ENCODE measurements around the gene TBC1D13.

TBC1D13 gene

GRCh38 chr9:128750926-128751595 is 36.0 kb upstream of the TBC1D13 start:
- TF ChIP-seq SIN3A (IDR thresholded peaks at IDR 0.05; ENCODE audit: borderline replicate concordance, insufficient read depth, low read length): no peak
- TF ChIP-seq TAF1 (IDR thresholded peaks at IDR 0.05; ENCODE audit: borderline replicate concordance, insufficient read depth, low read length): no peak
- no peak for TF ChIP-seq POLR2AphosphoS5 (IDR thresholded peaks at IDR 0.05; ENCODE audit: low read depth, low read length)
- no peak for TF ChIP-seq REST (IDR thresholded peaks at IDR 0.05; ENCODE audit: insufficient read depth in 1 of 2, low read depth in 2 of 2, low read length in 2 of 2)
- no peak for TF ChIP-seq FOXP2 (optimal IDR thresholded peaks at IDR 0.05; ENCODE audit: borderline replicate concordance, extremely low read depth, extremely low read length, insufficient read depth)

- no peak for TF ChIP-seq REST (IDR thresholded peaks at IDR 0.05; ENCODE audit: insufficient read depth in 1 of 2, low read depth in 2 of 2, low read length in 2 of 2)
- TF ChIP-seq POLR2AphosphoS5 (IDR thresholded peaks at IDR 0.05; ENCODE audit: low read depth, low read length): no peak
- no peak for TF ChIP-seq FOXP2 (optimal IDR thresholded peaks at IDR 0.05; ENCODE audit: borderline replicate concordance, extremely low read depth, extremely low read length, insufficient read depth)
- TF ChIP-seq SIN3A (IDR thresholded peaks at IDR 0.05; ENCODE audit: borderline replicate concordance, insufficient read depth, low read length): no peak
- no peak for TF ChIP-seq TAF1 (IDR thresholded peaks at IDR 0.05; ENCODE audit: borderline replicate concordance, insufficient read depth, low read length)
Observed at GRCh38 chr9:128753627-128754026, 33.4 kb upstream of the TBC1D13 start.

- TF ChIP-seq SIN3A (IDR thresholded peaks at IDR 0.05; ENCODE audit: borderline replicate concordance, insufficient read depth, low read length) (no peak), TAF1 (IDR thresholded peaks at IDR 0.05; ENCODE audit: borderline replicate concordance, insufficient read depth, low read length) (no peak), FOXP2 (optimal IDR thresholded peaks at IDR 0.05; ENCODE audit: borderline replicate concordance, extremely low read depth, extremely low read length, insufficient read depth) (no peak), REST (IDR thresholded peaks at IDR 0.05; ENCODE audit: insufficient read depth in 1 of 2, low read depth in 2 of 2, low read length in 2 of 2) (no peak), POLR2AphosphoS5 (IDR thresholded peaks at IDR 0.05; ENCODE audit: low read depth, low read length) (no peak)
Observed at GRCh38 chr9:128757602-128758001, 29.5 kb upstream of the TBC1D13 start.

- TF ChIP-seq REST (IDR thresholded peaks at IDR 0.05; ENCODE audit: insufficient read depth in 1 of 2, low read depth in 2 of 2, low read length in 2 of 2) (no peak), TAF1 (IDR thresholded peaks at IDR 0.05; ENCODE audit: borderline replicate concordance, insufficient read depth, low read length) (no peak), POLR2AphosphoS5 (IDR thresholded peaks at IDR 0.05; ENCODE audit: low read depth, low read length) (no peak), FOXP2 (optimal IDR thresholded peaks at IDR 0.05; ENCODE audit: borderline replicate concordance, extremely low read depth, extremely low read length, insufficient read depth) (no peak), SIN3A (IDR thresholded peaks at IDR 0.05; ENCODE audit: borderline replicate concordance, insufficient read depth, low read length) (no peak)
Observed at GRCh38 chr9:128762671-128763449, 24.2 kb upstream of the TBC1D13 start.

Data from PFSK-1 (cell line).